NCI-H2196 treated with DMSO at 0.1 percent for 48 hours (cell line): ENCODE results near the gene SIMC1.

Experiments
- DNase-seq: peaks from one replicate; lab custom pipeline; 2025; ENCODE audit not compliant: unreplicated experiment; lab: John Stamatoyannopoulos, UW

The SIMC1 gene

DNA sequence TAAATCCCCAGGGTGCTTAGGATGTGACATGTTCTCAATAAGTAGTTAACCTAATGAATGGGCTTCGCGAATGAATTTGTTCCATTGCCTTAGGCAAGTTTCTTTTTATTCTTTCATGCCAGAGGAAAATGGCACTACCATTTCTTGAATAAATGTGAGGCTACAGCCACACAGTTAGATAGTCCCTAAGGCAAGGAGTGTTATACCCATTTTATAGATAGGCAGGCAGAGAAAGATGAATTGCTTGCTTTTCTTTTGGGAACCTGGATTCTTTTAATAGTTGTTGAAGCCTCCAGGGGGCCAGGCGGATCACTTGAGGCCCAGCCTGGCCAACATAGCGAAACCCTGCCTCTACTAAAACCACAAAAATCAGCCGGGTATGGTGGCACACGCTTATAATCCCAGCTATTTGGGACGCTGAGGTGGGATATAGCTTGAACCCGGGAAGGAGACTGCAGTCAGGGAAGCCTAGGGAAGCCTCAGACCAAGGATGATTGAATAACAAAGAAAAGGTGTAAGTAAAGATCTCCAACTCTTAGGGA, 149.2 kb downstream of the SIMC1 start:
- DNase-seq = no peak

DNA sequence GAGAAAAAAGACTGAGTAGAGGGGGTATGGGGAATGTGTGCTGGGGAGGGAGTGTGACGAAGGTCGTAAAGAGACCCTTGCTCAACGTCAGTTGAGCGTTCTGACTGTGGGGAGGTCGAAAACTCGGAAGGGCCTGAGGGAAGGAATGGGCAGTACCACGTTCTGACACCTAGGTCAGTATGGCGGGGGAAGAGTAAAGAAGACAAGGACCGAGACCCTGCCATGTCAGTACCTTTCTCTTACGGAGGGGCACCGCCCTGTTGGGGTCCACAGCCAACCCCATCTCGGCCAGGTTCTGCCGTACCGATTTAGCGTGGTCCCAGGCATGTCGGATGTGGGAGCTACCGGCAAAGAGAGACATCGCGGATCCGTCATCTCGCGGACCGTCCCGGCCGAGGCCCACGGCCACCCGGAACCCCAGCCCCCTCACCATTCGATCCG, 149.8 kb downstream of the SIMC1 start:
- DNase-seq = no peak

GRCh38 chr5:176388444-176389134, 150.4 kb downstream of the SIMC1 start, which contains the start of the genes HIGD2A and NOP16:
HIGD2A (plus strand) TSS chr5:176388751; CDS start chr5:176388820, 69 bp downstream.
NOP16 (minus strand) TSS chr5:176388598; CDS start chr5:176388539, 59 bp downstream.
- peak; percentile 96 for DNase-seq

DNA sequence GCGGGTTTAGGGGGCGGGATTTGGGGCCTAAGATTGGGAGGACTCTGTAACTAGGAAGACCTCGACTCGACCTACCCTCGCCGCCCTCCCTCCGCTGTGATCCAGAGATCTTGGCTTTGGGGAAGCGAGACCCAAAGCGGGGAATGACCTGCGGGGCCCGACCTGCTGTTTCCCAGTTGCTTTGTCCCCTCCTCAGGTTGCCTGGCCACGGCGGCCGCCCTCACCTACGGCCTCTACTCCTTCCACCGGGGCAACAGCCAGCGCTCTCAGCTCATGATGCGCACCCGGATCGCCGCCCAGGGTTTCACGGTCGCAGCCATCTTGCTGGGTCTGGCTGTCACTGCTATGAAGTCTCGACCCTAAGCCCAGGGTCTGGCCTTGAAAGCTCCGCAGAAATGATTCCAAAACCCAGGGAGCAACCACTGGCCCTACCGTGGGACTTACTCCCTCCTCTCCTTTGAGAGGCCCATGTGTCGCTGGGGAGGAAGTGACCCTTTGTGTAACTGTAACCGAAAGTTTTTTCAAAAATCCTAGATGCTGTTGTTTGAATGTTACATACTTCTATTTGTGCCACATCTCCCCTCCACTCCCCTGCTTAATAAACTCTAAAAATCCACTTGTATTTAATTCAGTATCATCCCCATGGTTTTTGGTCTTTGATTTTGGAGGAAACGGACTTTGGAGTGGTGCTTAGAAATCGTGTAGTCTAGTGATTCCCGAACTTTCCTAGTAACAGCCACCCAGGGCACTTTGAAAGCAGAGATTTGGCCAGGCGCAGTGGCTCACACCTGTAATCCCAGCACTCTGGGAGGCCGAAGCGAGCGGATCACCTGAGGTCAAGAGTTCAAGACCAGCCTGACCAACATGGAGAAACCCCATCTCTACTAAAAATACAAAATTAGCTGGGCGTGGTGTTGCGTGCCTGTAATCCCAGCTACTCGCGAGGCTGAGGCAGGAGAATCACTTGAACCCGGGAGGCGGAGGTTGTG, 151.2 kb downstream of the SIMC1 start:
- no peak for DNase-seq

- DNase-seq = no peak
Observed at GRCh38 chr5:176391479-176391878, 153.3 kb downstream of the SIMC1 start.

GRCh38 chr5:176391999-176392398, 153.8 kb downstream of the SIMC1 start:
- no peak for DNase-seq

DNA sequence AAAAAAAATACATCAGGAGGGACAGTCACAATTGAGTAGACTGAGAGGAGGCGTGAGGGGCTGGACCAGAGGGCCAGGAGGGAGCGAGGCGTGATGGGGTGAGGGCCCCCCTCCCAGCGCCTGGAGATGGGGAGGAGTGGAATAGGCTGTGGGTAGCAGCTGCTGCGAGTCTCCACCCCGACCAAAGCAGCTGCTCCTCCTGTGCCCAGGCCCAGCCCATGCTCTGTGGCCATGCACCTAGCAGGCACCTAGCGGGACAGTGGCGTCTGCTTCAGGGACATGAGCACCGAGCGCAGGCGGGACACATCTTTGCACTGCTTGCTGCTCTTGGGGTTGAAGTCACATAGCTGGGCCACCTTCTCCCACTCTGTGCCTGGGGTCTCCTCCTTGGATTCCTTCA, 154.3 kb downstream of the SIMC1 start:
- DNase-seq = no peak

- DNase-seq = no peak
Observed at GRCh38 chr5:176394096-176394495, 155.9 kb downstream of the SIMC1 start.

DNA sequence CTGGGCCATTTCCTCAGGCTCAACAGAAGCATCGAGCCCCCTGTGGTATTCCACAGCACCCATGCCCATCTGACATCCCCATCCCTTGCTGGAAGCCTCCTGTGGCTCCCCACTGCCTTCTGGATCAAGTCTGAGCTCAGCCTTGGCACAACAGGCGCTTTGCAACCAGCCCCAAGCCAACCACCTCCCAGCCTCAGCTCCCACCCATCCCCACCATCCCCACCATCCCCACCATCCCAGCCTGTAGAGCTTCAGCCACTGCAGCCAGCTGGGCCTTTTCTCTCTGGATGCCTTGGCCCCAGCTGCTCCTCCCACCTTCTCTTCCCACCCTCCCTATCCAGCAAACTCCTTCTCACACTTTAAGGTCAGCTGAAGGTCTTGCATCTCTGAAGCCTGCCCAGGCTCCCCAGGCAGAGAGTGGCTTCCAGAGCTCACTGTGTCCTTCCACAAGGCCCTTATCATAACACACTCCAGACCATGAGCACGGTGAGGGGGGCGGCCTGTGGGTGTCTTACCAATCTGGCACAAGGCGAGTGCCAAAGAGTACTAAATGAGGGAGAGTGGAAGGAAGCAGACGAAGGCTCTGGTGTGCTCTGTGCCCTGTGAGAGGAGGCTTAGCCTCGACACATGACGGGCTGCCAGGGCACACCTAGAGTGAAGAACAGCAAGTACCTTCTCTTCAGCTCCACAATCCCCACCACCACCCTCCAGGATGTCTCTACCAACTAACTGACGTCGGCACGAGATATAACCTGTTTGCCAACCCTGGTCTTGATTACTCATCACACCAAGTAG, 156.9 kb downstream of the SIMC1 start:
- no peak for DNase-seq
